HUDEP-2 (cell line): ENCODE measurements around the gene CCSER2.
"Not testable (repeated sequence)": the region's sequence is repeated elsewhere in the genome, so short reads cannot be mapped to it uniquely, and the experiment has no call there.

ENCODE experiments used
- DNase-seq, 76 experiments: peaks; one replicate each; lab custom pipeline; 2025; ENCODE audit not compliant: unreplicated experiment in 76 of 76; lab: John Stamatoyannopoulos, UW

Gene CCSER2

GRCh38 chr10:84328418-84329195 lies at the start of gene CCSER2:
Gene CCSER2 (plus strand): TSS chr10:84328589. CDS start chr10:84371053, 42,464 bp downstream.
- peak in 72 of 76 experiments; percentile 42 to 98 (median 90) for DNase-seq

- DNase-seq = not testable (repeated sequence)
Measured at GRCh38 chr10:84279876-84280475, 48.4 kb upstream of the CCSER2 start.

GRCh38 chr10:84286695-84287094 lies 41.7 kb upstream of the CCSER2 start:
- DNase-seq = no peak

- DNase-seq = no peak
Measured at GRCh38 chr10:84288151-84288550, 40.2 kb upstream of the CCSER2 start.

- DNase-seq = no peak
Measured at GRCh38 chr10:84289521-84290200, 38.7 kb upstream of the CCSER2 start.

- no peak for DNase-seq
Measured at GRCh38 chr10:84290235-84290634, 38.2 kb upstream of the CCSER2 start.

GRCh38 chr10:84291384-84291783 lies 37.0 kb upstream of the CCSER2 start:
- DNase-seq = peak in 1 of 76 experiments; percentile 4

GRCh38 chr10:84292502-84292901 lies 35.9 kb upstream of the CCSER2 start:
- DNase-seq = no peak

- no peak for DNase-seq
Measured at GRCh38 chr10:84293171-84293570, 35.2 kb upstream of the CCSER2 start.

- DNase-seq = peak in 53 of 76 experiments; percentile 2 to 75 (median 28)
Measured at GRCh38 chr10:84293574-84294016, 34.8 kb upstream of the CCSER2 start.

GRCh38 chr10:84294766-84295447 lies 33.5 kb upstream of the CCSER2 start:
- DNase-seq = no peak

GRCh38 chr10:84296091-84296981 lies 32.1 kb upstream of the CCSER2 start:
- no peak for DNase-seq

GRCh38 chr10:84298057-84298456 lies 30.3 kb upstream of the CCSER2 start:
- DNase-seq = no peak

- DNase-seq = no peak
Measured at GRCh38 chr10:84302223-84302622, 26.2 kb upstream of the CCSER2 start.

- no peak for DNase-seq
Measured at GRCh38 chr10:84306751-84307384, 21.5 kb upstream of the CCSER2 start.

GRCh38 chr10:84308021-84308420 lies 20.4 kb upstream of the CCSER2 start:
- no peak for DNase-seq

- DNase-seq = peak in 3 of 76 experiments; percentile 4 to 18 (median 15)
Measured at GRCh38 chr10:84308481-84309304, 19.7 kb upstream of the CCSER2 start.

GRCh38 chr10:84310470-84310869 lies 17.9 kb upstream of the CCSER2 start:
- no peak for DNase-seq

GRCh38 chr10:84311576-84311975 lies 16.8 kb upstream of the CCSER2 start:
- no peak for DNase-seq
